ENCODE measurements around the gene THOP1. TPM values are rescaled to one million over a fixed set of nuclear protein-coding genes. Genes with fewer than 3 reads are reported as not detected.

Gene THOP1
- total and polyA plus RNA-seq, 10 of the 15 experiments (the other 5 are each of a cell fraction or from before 2014, with no cell fraction given), result 1.9 to 270 (median 169) TPM

- WGBS (ENCODE audit: insufficient coverage, insufficient replicate concordance, low lambda C conversion rate, missing lambda C conversion rate), result 51% methylated on average over 5 of the region's 5 CpGs
- peak; percentile 35 for FAIRE-seq
- TF ChIP-seq BCL11A (IDR thresholded peaks at IDR 0.05; ENCODE audit: low read depth, low read length) (0 out of 2 replicates have a peak, but pooled peaks have one; percentile 33), BHLHE40 (IDR thresholded peaks at IDR 0.05; ENCODE audit: borderline replicate concordance in 1 of 2, low read depth in 2 of 2, low read length in 1 of 2) (peak in 1 of 2 experiments; percentile 40; a peak in 1 of 4 replicates), POLR2AphosphoS5 (IDR thresholded peaks at IDR 0.05; ENCODE audit: low read length) (no peak), NKRF (conservative IDR thresholded peaks at IDR 0.05) (no peak), TCF3 (IDR thresholded peaks at IDR 0.05; ENCODE audit: borderline replicate concordance, insufficient read depth, low read depth, low read length) (no peak), FOXM1 (IDR thresholded peaks at IDR 0.05; ENCODE audit: low read depth, low read length) (no peak), CEBPB (IDR thresholded peaks at IDR 0.05; ENCODE audit: borderline replicate concordance in 1 of 2, low read depth in 2 of 2, low read length in 2 of 2) (no peak), CHD4 (IDR thresholded peaks at IDR 0.05) (no peak), BACH1 (IDR thresholded peaks at IDR 0.05; ENCODE audit: borderline replicate concordance) (no peak), EP300 (IDR thresholded peaks at IDR 0.05; ENCODE audit: borderline replicate concordance in 1 of 2, control insufficient read depth in 1 of 2, low read depth in 2 of 2, low read length in 2 of 2) (no peak), ZBTB40 (IDR thresholded peaks at IDR 0.05; ENCODE audit: borderline replicate concordance) (no peak), EZH2 (IDR thresholded peaks at IDR 0.05; ENCODE audit: borderline replicate concordance, control insufficient read depth, low read depth, low read length) (no peak), RBBP5 (conservative IDR thresholded peaks at IDR 0.05) (no peak), CHD2 (IDR thresholded peaks at IDR 0.05; ENCODE audit: borderline replicate concordance, low read depth, low read length) (no peak), CREB1 (IDR thresholded peaks at IDR 0.05; ENCODE audit: low read depth) (no peak), EED (IDR thresholded peaks at IDR 0.05; ENCODE audit: low read depth) (no peak), YY1 (IDR thresholded peaks at IDR 0.05; ENCODE audit: low read depth, low read length) (no peak), POU2F2 (IDR thresholded peaks at IDR 0.05; ENCODE audit: borderline replicate concordance, low read depth, low read length) (no peak), ZNF384 (IDR thresholded peaks at IDR 0.05; ENCODE audit: borderline replicate concordance, low read depth, low read length) (no peak)
Measured at GRCh38 chr19:2856457-2857050, 71.3 kb downstream of the THOP1 start.

More at GRCh38 chr19:2856457-2857050, 71.3 kb downstream of the THOP1 start:
- H3K4me3 ChIP-seq, result no peak overlapping the region
- ChIA-PET SMC1A (ENCODE audit: uncharacterized antibody, unreplicated experiment) (interaction anchor here (1.0 to 1.4 kb wide), 2 partner anchors 26 to 28 kb away, joined by 3 read pairs; no protein-coding TSS in a partner anchor), RAD21 (ENCODE audit: unreplicated experiment) (no interaction called here), POLR2A (no interaction called here), CTCF (interaction anchor here (0.7 kb wide), 1 partner anchor 30 kb away, joined by 3 read pairs; no protein-coding TSS in a partner anchor)
- no peaks in the 10 kb centered on the region for H3K79me2 ChIP-seq (ENCODE audit: control insufficient read depth, insufficient read depth, low read length)
- H3K4me2 ChIP-seq (ENCODE audit: control insufficient read depth, insufficient read depth), result no peak overlapping the region
- in situ Hi-C loops (cut with MboI) (no loop called here), intact Hi-C loops (cut with micrococcal nuclease; ENCODE audit: unreplicated experiment) (no loop called here)
- no peaks in the 10 kb centered on the region for H3K27me3 ChIP-seq (replicated peaks in 1 of 2; ENCODE audit: control insufficient read depth in 2 of 2, insufficient read depth in 2 of 2, low read length in 1 of 2)
- H3K36me3 ChIP-seq (ENCODE audit: control insufficient read depth in 2 of 2, insufficient read depth in 2 of 2, low read length in 1 of 2), result peaks cover 6 to 10% of the 10 kb centered on the region in 2 experiments
- DNase-seq (ENCODE audit: low read depth, low spot score) (peak; percentile 49), ATAC-seq (peak; percentile 46)
- H4K20me1 ChIP-seq (ENCODE audit: control insufficient read depth, insufficient read depth), result no peaks in the 10 kb centered on the region
- H3K4me1 ChIP-seq (ENCODE audit: control insufficient read depth, insufficient read depth, low read length), result no peaks in the 10 kb centered on the region
- peaks cover 33% of the 10 kb centered on the region for H3K9me3 ChIP-seq (replicated peaks; ENCODE audit: control insufficient read depth, insufficient read depth, low read length)
- no peak overlapping the region for H3K27ac ChIP-seq (ENCODE audit: control insufficient read depth, insufficient read depth)
- H2AFZ ChIP-seq (ENCODE audit: control insufficient read depth, low read depth, low read length), result no peak overlapping the region; the same call in 1 of the 2 replicates
- no TSS peak for BruUV-seq (replicated peaks)
- H3K9ac ChIP-seq (ENCODE audit: control insufficient read depth, insufficient read depth, low read length), result no peak overlapping the region

Measured in GM12878 (cell line).